G401.6 (cell line): ENCODE measurements around the gene PSMB8.

Source experiments
- FAIRE-seq: peaks from 2 replicates; lab custom pipeline; 2012; peaks lifted over from hg19 to GRCh38; lab: Jason Lieb, UNC

The PSMB8 gene

GRCh38 chr6:32855467-32856174 is 11.8 kb upstream of the PSMB8 start:
- no peak for FAIRE-seq

DNA sequence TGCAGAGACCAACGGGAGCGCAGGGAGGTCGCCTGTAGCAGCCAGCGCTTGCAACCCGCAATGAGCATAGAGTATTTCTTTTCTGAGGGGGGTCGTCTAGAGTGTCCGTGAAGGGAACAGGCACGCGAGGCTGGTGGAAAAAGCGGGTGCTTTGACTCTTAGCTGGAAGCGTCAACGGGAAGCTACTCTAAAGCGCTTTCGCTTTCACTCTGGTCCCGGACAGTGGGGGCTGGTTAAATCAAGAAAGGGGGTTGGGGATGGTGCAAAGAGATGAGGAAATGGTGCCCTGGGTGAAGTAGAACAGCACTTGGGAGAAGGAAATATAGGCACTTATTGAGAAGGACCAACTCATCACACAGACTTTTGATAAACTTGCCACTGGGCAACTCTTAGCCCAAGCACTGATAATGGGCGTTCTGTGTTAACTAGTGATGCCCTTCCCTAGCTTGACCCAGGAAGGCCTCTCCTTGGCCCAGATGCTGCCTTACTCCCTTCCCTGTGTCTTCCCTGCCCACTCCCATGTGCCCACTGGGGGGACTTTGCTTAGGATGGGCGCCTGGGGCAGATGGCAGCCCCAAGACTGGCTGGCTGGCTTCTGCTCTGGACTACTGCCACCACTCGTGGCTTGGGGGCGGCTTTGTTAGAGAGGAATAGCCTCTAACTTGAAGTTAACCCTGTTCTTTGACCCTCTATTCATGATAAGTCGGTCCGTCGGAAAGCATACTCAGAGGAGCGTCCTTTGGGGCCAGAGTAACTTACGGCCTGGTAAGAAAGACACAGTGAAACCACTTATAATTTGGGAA is 10.7 kb upstream of the PSMB8 start:
- no peak for FAIRE-seq

DNA sequence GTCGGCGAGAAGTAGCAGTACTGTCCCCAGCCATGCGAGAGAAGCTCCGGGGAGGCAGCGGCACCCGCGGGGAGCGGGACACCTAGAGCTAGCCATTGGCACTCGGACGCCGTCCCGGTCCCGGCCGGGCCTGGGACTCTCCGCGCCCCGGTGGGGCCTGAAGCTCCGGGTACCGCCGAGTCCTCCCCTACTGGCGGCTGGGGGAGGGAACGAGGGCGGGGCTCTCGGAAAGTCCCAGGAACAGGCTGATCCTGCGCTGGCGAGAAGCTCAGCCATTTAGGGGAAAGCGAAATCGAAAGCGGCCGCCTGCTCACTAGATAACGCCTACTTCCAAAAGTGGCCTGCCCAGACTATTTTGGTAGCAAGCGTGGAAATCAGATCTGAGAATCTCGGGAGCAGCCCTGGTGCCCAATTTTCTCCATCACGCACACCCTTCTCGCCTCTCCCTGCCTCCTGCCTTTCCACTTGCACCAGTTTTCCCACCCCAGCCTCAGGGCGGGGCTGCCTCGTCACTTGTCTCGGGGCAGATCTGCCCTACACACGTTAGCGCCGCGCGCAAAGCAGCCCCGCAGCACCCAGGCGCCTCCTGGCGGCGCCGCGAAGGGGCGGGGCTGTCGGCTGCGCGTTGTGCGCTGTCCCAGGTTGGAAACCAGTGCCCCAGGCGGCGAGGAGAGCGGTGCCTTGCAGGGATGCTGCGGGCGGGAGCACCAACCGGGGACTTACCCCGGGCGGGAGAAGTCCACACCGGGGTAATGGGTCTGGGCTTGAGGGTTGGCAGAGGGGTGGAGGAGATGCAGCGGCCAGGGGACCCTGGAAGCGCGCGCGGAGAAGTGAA is 9.9 kb upstream of the PSMB8 start, which contains the start of the genes PSMB9 and TAP1:
PSMB9 (plus strand) TSS at position 652 of the 835 bp plus-strand sequence; CDS start at position 690, 38 bp downstream.
TAP1 (minus strand) TSS at position 164 of the 835 bp plus-strand sequence; CDS start at position 96, 68 bp downstream.
- FAIRE-seq, result peak; percentile 64

GRCh38 chr6:32852844-32853540 is 9.1 kb upstream of the PSMB8 start:
- FAIRE-seq, result no peak

DNA sequence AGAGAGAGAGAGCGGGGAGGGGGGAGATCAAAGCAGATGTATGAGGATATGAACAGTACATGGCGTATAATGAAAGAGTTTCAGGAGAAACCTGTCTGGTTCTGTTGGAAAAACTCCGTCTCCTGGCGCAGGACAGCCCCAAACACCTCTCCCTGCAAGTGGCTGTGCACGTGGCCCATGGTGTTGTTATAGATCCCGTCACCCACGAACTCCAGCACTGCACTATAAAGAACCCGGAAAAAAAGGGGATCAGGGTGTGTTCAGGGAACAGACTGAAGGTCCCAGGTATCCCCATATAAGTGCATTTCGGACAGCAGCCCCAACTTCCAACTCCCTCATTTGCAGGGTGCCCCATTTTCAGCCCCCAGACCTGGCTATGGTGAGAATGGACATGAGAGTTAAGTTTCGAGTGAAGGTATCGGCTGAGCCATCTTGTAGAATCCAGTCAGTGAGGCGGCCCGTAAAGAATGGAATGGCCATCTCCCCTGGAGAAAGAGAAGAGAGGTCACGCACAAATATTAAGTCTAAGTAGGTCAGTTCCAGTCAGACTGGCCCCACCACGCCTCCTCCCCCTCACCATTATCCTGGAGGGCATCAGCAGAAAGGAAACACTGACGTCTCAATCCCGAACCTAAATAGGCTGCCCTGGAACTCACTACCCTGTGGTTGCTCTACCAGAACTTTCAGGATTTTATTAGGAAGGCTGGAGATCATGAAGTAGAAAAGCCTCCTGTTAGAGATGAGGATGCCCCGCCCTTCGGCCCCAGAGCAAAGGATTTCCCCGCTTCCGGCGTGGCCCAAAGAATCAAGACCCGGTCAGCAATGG is 8.4 kb upstream of the PSMB8 start:
- no peak for FAIRE-seq

DNA sequence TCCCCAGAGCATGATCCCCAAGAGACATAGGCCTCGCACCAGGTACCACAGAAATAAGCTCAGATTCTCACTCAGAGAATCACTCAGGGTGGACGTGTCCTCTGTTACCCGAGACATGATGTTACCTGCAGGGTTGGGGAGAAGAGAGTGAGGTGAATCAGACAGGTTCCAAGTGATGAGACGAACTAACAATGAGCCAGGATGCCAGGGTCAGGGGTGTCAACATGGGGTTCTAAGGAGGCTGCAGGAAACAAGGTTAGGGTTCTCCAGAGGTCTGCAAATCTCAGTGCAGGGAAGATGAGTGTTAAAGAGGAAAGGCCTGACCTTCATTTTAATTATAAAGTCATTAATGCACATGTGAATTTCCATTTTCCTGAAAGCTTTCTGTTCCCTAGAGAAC is 7.2 kb upstream of the PSMB8 start:
- no peak for FAIRE-seq

DNA sequence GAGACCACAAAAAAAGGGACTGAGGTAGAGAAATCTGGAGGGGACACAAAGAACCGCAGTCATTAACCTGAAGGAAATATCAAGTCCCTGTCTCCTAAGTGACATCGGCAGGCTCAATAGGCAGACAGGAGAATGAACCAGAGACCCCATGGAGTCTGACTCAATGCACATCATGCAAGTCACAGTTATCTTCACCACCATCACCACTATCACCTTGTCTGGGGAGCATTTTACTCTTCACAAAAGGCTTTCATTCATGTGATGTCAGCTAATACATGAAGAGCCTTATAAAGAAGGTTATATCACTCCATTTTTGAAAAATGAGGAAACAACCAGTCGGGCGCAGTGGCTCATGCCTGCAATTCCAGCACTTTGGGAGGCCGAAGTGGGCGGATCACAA is 5.3 kb upstream of the PSMB8 start:
- FAIRE-seq, result no peak

- FAIRE-seq, result no peak
These were observed 3.9 kb upstream of the PSMB8 start for GRCh38 chr6:32847795-32848194.

DNA sequence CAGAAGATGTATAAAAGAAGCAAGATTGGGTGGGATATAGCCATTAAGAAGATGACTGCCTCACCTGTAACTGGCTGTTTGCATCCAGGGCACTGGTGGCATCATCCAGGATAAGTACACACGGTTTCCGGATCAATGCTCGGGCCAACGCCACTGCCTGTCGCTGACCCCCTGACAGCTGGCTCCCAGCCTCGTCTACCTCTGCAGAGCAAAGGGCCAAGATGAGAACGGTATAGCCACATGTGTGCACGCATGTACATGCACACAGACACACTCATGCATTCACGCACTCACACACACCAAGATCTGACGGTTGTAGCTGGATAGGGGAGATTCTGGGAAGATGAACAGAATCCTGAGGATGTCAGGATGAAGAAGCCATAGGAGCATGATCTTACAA is 3.2 kb upstream of the PSMB8 start:
- FAIRE-seq, result no peak

DNA sequence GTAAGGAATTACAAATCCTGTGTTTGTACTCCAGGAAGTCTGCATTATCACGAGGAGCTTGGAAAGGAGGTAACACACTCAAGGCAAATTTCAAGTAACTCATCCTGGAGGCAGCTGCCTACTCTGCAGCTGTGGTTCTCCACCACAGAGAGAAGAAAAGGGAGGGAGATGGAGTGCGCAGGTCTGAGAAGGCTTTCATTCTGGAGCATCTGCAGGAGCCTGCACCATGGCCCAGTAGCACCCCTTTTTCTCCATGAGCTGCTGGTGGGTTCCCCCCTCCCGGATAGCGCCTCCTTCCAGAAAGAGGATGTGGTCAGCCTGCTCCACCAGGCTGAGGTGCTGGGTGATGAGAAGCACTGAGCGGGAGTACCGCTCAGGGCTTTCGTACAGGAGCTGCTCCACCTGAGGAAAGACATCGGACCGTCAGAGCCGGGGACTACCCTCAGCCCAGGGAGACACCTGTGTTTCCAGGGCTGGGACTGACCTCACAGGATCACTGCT is 1.6 kb upstream of the PSMB8 start:
- FAIRE-seq, result no peak

DNA sequence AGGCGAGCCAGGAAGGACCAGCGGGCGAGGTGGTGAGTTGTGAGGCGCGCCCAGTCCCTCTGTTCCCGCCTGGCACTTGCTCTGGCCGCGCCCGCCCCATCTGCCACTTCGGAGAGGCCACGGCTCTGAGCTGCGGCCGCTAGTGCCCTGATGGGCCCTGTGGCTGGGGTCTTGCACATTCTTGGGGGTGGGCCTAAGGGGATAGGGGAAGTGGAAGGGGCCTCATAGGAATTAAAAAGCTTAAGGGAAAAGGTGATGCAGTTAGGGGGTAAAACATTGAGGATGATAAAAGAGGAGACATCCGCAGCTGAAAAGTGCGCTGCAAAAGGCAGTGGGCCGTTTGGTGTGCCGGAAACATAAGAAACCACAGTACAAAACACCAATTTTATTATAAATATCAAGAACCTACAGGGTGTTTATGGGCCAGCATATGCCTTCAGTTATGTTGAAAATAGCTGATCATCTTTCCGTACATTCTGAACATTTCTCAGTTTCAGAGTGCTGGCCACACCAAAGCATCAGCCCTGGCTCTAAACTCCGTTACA is 1.1 kb upstream of the PSMB8 start:
- FAIRE-seq, result no peak

DNA sequence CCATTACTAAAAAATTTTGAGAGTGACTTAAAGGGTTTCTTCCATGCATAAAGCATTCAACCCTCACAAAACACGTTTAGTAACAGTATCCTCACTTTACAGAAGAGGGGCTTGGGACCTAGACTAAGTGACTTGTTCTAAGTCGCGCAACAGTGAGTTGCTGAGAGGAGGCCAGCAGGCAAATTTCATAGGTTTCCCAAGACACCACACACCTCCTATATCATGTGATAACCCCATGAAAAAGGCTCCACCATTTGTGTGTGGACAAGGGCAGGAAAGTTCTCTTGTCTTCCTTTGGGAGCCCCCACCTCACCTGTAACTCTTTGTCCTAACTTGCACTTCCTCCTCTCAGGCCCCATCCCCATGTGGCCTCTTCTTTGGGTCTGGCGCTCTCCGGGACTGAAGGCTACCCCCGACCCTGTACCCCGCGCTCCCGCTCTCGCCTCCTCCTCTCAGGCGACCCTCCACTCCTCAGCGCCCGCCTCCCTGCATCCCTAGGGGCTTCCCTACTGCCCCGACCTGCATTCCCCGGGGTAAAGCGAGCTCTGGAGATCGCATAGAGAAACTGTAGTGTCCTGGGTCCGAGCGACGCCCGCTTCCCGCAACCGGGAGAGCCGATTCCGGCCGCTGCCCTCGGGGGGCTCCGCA is 392 bp downstream of the PSMB8 start:
- FAIRE-seq, result no peak

DNA sequence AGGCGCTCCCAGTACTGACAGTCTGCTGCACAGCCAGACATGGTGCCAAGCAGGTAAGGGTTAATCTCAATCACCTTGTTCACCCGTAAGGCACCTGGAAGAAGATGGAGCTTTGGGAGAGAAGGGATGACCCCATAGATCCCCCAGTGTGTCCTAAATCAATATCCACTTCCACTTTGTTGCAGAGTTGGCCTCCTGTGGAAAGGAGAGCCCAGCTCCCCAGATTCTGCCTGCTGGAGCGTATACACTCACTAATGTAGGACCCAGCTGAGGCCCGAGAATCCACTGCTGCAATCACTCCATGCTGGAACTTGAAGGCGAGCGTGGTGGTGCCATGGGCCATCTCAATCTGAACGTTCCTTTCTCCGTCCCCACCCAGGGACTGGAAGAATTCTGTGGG is 1.2 kb downstream of the PSMB8 start:
- FAIRE-seq, result no peak

GRCh38 chr6:32842021-32842650 is 1.7 kb downstream of the PSMB8 start:
- FAIRE-seq, result no peak

GRCh38 chr6:32840604-32841246 is 3.1 kb downstream of the PSMB8 start:
- no peak for FAIRE-seq

GRCh38 chr6:32839356-32839755 is 4.5 kb downstream of the PSMB8 start:
- FAIRE-seq, result no peak

DNA sequence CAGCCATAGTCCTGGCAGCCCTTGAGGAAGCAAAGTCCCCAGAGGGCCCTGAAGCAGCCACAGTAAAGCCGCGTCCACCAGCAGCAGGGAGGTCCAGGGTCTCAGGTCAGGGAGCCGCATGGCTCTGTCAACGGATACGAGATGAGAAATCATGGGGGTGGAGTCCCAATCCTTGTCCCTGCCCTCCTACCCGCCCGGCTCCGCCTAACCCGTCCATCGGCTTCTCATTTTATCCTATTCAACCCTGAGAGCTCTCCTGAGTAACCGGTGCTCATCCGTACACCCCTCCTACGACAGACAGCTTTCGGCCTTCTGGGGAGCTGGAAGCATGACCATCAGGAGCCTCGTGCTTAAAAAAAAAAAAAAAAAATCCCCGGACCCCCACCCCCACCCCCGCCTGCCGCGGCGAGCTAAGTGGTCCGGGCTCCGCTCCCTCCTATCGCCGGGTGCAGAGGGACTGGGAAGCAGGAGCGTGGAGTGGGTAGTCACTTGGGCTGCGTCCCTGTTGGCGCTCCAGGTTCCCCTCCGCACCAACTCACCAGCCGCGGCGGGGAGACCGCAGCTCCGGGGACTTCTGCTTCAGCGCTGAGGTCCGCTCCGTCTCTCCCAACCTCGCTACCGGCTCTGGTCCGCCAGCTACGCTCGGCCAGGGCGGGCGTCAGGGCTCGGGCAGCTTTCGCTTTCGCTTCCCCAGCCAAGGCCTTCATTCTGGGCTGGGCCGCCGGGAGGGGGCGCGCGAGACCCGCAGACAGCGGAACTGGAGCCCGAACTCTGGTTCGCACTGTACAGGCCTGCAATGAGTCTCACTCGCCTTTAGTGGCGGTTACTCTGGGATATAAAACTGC is 5.5 kb downstream of the PSMB8 start, which contains the start of gene TAP2:
TAP2 (minus strand) TSS at position 626 of the 845 bp plus-strand sequence; CDS start at position 120, 506 bp downstream.
- FAIRE-seq, result peak; percentile 81

GRCh38 chr6:32837651-32838113 is 6.2 kb downstream of the PSMB8 start:
- FAIRE-seq, result no peak
